OCI-LY3 (cell line): ENCODE results near the gene N4BP2.

Experiments used
- H2AFZ ChIP-seq: fragments of 200-600, 300-600 bp; shearing (Covaris generic); 2 replicates; pipeline ENCODE4 v1.6.0; 2014; ENCODE audit warnings: antibody characterized with exemption, low read depth, low read length
- H3K27ac ChIP-seq: fragments of 200-600, 300-600 bp; sonication (generic); 2 replicates; pipeline ENCODE4 v1.5.1; 2014; ENCODE audit warnings: mild to moderate bottlenecking, low read length, moderate library complexity, mixed read lengths
- H3K27me3 ChIP-seq: fragments of 200-600, 300-600 bp; sonication (generic); 2 replicates; pipeline ENCODE4 v1.6.1; 2014; ENCODE audit warnings: low read depth, low read length, mixed read lengths
- H3K36me3 ChIP-seq: fragments of 200-600, 300-600 bp; sonication (generic); replicated peaks from 2 replicates; pipeline ENCODE3; 2014; ENCODE audit warnings: low read depth, low read length, mixed read lengths
- H3K4me1 ChIP-seq: fragments of 300-600, 200-600 bp; sonication (generic); 2 replicates; pipeline ENCODE4 v1.6.1; 2014; ENCODE audit warnings: low read length, mixed read lengths
- H3K4me2 ChIP-seq: fragments of 200-600, 300-600 bp; sonication (generic); 2 replicates; pipeline ENCODE4 v1.6.1; 2014; ENCODE audit warnings: low read length, mixed read lengths
- H3K4me3 ChIP-seq: fragments of 300-600, 200-600 bp; sonication (generic); 2 replicates; pipeline ENCODE4 v1.5.1; 2014; ENCODE audit warnings: antibody characterized with exemption, mild to moderate bottlenecking, low read length, moderate library complexity
- H3K79me2 ChIP-seq: fragments of 300-600, 200-600 bp; shearing (Covaris generic); 2 replicates; pipeline ENCODE4 v1.6.1; 2014; ENCODE audit warnings: mild to moderate bottlenecking, low read length, mixed read lengths
- H3K9ac ChIP-seq: fragments of 300-600, 200-600 bp; shearing (Covaris generic); 2 replicates; pipeline ENCODE4 v1.6.0; 2014; ENCODE audit warnings: mild to moderate bottlenecking, low read length, moderate library complexity
- H3K9me3 ChIP-seq: fragments of 200-600, 300-600 bp; shearing (Covaris generic); 2 replicates; pipeline ENCODE4 v1.6.1; 2014; ENCODE audit warnings: low read length, mixed read lengths; ENCODE audit not compliant: insufficient read depth
- H4K20me1 ChIP-seq: fragments of 200-600, 300-600 bp; sonication (generic); 2 replicates; pipeline ENCODE4 v1.6.1; 2016; ENCODE audit warnings: low read length, mixed read lengths; ENCODE audit not compliant: insufficient read depth
- EZH2phosphoT487 ChIP-seq: fragments of 200-600 bp; shearing (Covaris generic); IDR thresholded peaks from 2 replicates; pipeline ENCODE4 v1.6.1; 2018; ENCODE audit warnings: antibody characterized with exemption, mixed run types, low read depth
- TF ChIP-seq, protein P1 (sequence below): fragments of 200-600, 300-600 bp; sonication (generic); IDR thresholded peaks from 2 replicates; pipeline ENCODE4 v1.5.1; 2014; ENCODE audit warnings: antibody characterized with exemption, low read length, low read depth

N4BP2 gene

DNA sequence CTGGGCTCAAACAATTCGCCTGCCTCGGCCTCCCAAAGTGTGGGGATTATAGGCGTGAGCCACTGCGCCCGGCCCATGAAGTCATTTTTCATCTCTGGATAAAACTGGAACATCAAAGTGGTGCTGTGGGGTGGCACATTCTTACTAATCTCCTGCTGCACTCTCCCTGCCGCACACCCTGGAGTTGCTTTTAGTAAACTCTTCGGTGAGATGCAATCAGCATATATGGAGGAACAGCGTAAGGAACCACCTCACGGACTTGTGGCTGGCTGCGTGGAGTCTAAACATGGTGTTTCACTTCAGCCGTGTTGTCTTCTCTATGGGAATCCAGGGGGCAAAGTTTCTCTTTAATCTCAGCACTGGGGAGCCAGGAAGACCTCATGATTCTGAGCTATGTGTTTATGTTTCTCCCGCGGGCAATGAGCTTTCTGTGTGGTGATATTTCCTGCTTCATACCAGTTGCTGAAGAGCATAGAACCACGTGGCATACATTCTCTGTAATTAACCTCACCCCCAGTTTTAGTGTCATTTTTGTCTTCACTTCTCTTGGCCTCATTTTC is 138.0 kb downstream of the N4BP2 start:
- Histone ChIP-seq H3K27ac (peak overlapping the region; percentile 96), H3K9me3 (no peaks in the 10 kb centered on the region), H3K9ac (peak overlapping the region; percentile 94), H3K36me3 (peaks cover 26% of the 10 kb centered on the region), H3K4me3 (peak overlapping the region; percentile 97), H3K27me3 (no peaks in the 10 kb centered on the region), H4K20me1 (peaks cover 4% of the 10 kb centered on the region; the same call in 1 of the 2 replicates), H3K4me2 (peak overlapping the region; percentile 95), H3K79me2 (peaks cover 100% of the 10 kb centered on the region), H3K4me1 (peaks cover 62% of the 10 kb centered on the region), H2AFZ (no peak overlapping the region; the same call in 1 of the 2 replicates)
- TF ChIP-seq, protein P1, sequence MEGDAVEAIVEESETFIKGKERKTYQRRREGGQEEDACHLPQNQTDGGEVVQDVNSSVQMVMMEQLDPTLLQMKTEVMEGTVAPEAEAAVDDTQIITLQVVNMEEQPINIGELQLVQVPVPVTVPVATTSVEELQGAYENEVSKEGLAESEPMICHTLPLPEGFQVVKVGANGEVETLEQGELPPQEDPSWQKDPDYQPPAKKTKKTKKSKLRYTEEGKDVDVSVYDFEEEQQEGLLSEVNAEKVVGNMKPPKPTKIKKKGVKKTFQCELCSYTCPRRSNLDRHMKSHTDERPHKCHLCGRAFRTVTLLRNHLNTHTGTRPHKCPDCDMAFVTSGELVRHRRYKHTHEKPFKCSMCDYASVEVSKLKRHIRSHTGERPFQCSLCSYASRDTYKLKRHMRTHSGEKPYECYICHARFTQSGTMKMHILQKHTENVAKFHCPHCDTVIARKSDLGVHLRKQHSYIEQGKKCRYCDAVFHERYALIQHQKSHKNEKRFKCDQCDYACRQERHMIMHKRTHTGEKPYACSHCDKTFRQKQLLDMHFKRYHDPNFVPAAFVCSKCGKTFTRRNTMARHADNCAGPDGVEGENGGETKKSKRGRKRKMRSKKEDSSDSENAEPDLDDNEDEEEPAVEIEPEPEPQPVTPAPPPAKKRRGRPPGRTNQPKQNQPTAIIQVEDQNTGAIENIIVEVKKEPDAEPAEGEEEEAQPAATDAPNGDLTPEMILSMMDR, result no peak
- no peak for TF ChIP-seq EZH2phosphoT487

GRCh38 chr4:40195182-40196177 is 138.8 kb downstream of the N4BP2 start:
- H2AFZ ChIP-seq, result no peak overlapping the region
- peaks cover 28% of the 10 kb centered on the region for H3K36me3 ChIP-seq
- H3K79me2 ChIP-seq, result peaks cover 100% of the 10 kb centered on the region
- peak overlapping the region; percentile 97 for H3K4me3 ChIP-seq
- peak overlapping the region; percentile 94 for H3K9ac ChIP-seq
- H3K4me2 ChIP-seq, result peak overlapping the region; percentile 95
- no peak for TF ChIP-seq EZH2phosphoT487
- TF ChIP-seq, protein P1, result no peak
- peaks cover 12% of the 10 kb centered on the region; the same call in 1 of the 2 replicates for H4K20me1 ChIP-seq
- peaks cover 54% of the 10 kb centered on the region for H3K4me1 ChIP-seq
- H3K27ac ChIP-seq, result peak overlapping the region; percentile 96
- H3K27me3 ChIP-seq, result no peaks in the 10 kb centered on the region
- H3K9me3 ChIP-seq, result no peaks in the 10 kb centered on the region

GRCh38 chr4:40196272-40196671 is 139.6 kb downstream of the N4BP2 start:
- H2AFZ ChIP-seq, result no peak overlapping the region

More at GRCh38 chr4:40196272-40196671, 139.6 kb downstream of the N4BP2 start:
- Histone ChIP-seq H3K27ac (peak overlapping the region; percentile 96), H3K4me1 (peaks cover 50% of the 10 kb centered on the region), H3K36me3 (peaks cover 36% of the 10 kb centered on the region), H3K9me3 (no peaks in the 10 kb centered on the region), H3K4me2 (peak overlapping the region; percentile 95), H3K4me3 (peak overlapping the region; percentile 97), H3K27me3 (no peaks in the 10 kb centered on the region), H4K20me1 (peaks cover 20% of the 10 kb centered on the region), H3K79me2 (peaks cover 100% of the 10 kb centered on the region), H3K9ac (peak overlapping the region; percentile 94)
- TF ChIP-seq, protein P1, result no peak
- no peak for TF ChIP-seq EZH2phosphoT487
